Putamen (tissue), 1 donor: ENCODE results near the gene IL15.

Experiments used
- DNase-seq: peaks from one replicate; pipeline ENCODE4 v3.0.0-alpha.2; 2016; ENCODE audit warnings: low spot score

Gene IL15

GRCh38 chr4:141782205-141782604 is 145.8 kb downstream of the IL15 start:
- DNase-seq, result no peak
